H4 (cell line): Measurements from ENCODE around the gene C2orf78. TPM values are rescaled to one million over a fixed set of nuclear protein-coding genes. Genes with fewer than 3 reads are reported as not detected.
"Not testable (repeated sequence)": the region's sequence is repeated elsewhere in the genome, so short reads cannot be mapped to it uniquely, and the experiment has no call there.

Experiments used
- DNase-seq: peaks from one replicate; pipeline ENCODE4 v3.0.0-alpha.2; 2015; ENCODE audit warnings: low spot score
- total RNA-seq: library from RNA; depleted of rRNA; stranded (reverse); fragments of >200 nt; shearing (Covaris generic); gene quantifications from 2 replicates; pipeline ENCODE4 v1.2.3, GENCODE V29; 2014; rRNA removed

The C2orf78 gene, protein sequence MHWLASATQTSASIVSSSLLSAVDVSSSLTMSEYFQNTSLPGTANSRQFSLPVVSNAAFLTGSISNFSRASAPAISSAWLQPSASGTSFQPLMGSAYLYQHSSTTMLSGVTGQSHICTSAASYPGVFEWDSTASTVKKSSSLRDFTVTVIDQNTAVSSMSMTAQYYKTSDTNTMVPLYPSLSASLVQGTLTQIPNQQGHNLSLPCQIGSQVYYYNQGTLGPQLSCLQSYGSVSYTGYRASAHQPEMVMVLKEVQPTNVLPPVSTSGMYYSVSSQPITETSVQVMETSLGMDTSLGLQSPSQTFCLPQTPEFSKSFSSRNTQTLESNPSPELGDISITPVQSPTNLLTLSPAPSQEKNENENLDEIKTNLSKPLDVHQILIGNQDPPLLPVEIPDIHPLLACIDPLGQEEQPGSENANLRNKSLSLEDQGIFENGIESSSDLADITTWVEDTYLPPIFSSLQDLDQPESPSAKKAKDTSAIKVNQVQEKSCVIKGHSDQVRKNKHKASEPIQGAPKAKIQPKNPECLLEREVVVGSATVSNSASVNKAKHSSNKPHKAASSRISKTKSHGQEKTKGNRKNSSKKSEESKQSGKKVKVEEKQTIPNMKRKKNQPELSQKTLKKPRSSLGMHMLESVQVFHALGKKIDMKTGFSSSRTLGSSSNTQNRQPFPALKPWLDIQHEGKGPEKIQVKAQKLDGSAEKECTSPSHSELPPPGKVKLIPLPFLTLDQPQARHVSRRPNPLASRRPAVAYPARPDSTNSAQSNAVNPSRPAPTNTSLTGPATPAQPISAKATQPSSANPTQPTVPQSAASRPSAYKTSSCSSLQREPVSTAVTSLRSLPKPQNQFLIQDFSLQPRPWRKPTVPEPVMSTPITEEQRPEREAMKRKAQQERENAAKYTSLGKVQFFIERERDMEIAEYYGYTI
- 0.31 and 0.45 TPM in 2 replicates for total RNA-seq

GRCh38 chr2:73783883-73784282, at the start of gene C2orf78:
Gene C2orf78, plus strand, starts transcription at chr2:73784183. Its CDS starts 127 bp downstream, at chr2:73784310.
- DNase-seq: not testable (repeated sequence)

DNA sequence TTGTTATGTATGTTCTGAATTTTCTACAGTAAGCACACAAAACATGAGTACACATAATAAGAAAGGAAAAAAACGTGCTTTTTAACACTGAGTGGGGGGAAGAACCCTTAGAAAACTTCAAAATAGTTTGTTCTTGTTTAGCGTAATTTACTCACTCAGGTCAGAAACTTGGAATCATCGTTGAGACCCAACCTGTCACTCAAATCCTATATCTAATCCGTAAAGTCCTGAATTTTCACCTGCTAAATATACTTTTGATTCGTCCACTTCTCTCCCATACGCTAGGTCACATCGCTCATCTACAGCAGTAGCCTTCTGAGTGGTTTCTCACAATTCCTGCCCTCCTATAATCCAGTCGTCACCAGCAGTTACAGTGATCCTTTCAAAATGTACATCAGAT, 47.6 kb upstream of the C2orf78 start:
- no peak for DNase-seq

- peak; percentile 96 for DNase-seq
These were observed 46.9 kb upstream of the C2orf78 start, which contains the start of gene TPRKB for GRCh38 chr2:73736855-73737779. Gene TPRKB, minus strand, starts transcription at chr2:73737345. Its CDS starts 2,776 bp downstream, at chr2:73734569.

- no peak for DNase-seq
These were observed 44.9 kb upstream of the C2orf78 start for GRCh38 chr2:73739101-73739500.

DNA sequence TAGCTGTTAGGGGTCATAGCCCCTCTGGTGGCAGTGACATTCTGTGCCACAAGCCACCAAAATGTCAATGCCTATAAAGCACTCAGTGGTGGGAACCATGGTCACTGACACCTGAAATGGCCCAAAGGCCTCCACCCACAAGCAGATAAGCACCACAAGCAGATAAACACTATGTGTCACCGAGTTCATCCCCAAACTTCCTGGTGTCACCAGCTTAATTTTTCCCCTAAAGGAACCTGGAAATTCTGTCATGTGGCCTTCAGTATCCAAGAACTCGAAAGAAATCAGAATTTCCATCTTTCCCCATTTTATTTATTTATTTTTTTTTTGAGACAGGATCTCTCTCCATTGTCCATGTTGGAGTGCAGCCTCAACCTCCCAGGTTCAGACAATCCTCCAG, 43.2 kb upstream of the C2orf78 start:
- DNase-seq: no peak

GRCh38 chr2:73746015-73746876, 37.7 kb upstream of the C2orf78 start:
- DNase-seq: no peak

DNA sequence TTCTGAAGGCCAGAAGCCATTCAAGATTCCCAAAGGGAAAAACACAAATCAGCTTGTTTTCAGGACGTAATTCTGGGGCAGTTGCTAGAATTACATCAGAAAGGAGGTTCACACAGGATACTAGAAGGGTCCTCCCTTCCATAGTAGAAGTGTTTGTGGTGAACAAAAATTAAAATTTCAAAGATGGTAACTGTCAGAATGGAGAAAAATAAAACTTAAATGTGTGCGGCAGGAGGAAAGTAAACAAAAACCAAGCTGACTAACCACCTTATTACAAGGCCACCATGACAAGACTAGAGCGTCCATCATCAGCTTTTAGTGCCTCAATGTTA, 37.1 kb upstream of the C2orf78 start:
- DNase-seq: no peak

- DNase-seq: no peak
These were observed 34.7 kb upstream of the C2orf78 start for GRCh38 chr2:73749314-73749713.

DNA sequence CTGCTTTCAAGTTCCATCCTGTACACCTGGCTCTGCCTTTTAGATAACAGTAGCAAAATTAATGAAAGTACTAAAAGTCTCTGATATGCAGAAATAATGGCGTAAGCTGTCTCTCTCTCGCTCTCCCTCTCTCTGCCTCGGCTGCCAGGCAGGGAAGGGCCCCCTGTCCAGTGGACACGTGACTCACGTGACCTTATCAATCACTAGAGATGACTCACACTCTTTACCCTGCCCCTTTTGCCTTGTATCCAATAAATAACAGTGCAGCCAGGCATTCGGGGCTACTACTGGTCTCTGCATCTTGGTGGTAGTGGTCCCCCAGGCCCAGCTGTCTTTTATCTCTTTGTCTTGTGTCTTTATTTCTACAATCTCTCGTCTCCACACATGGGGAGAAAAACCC, 29.7 kb upstream of the C2orf78 start:
- DNase-seq: not testable (repeated sequence)

GRCh38 chr2:73759285-73759764, 24.7 kb upstream of the C2orf78 start:
- no peak for DNase-seq

GRCh38 chr2:73759904-73760303, 24.1 kb upstream of the C2orf78 start:
- DNase-seq: no peak

GRCh38 chr2:73762571-73762970, 21.4 kb upstream of the C2orf78 start:
- no peak for DNase-seq

DNA sequence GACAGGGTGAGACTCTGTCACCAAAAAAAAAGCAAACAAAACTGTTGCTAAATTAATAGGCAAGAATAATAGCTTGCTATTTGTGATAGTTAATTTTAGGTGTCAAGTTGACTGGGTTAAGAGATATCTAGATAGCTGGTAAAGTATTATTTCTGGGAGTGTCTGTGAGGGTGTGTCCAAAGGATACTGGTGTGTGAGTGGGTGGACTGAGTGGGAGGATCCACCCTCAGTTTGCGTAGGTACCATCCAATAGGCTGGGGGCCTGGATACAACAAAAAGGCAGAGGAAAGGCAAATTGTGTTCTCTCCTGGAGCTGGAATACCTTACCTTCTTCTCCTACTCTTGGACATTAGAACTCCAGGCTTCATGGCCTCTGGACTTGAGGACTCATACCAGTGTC, 19.0 kb upstream of the C2orf78 start:
- no peak for DNase-seq

DNA sequence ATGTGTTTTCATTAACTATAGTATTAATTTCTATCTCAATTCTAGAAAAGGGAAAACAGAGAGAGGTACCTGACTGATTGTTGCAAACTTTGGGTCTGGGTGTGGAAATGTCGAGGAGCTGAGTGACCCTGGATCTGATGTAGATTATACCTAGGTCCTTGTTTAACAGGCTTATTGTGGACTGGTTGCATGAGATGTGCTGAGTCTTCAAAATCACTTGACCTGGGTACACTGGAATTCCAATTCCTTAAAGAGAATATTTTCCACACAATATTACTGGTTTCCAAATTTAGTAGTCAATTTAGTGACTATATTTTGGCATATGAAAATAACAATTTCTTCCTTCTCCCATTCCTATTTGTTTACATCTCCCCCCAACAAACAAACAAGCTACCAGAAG, 17.6 kb upstream of the C2orf78 start:
- no peak for DNase-seq

DNA sequence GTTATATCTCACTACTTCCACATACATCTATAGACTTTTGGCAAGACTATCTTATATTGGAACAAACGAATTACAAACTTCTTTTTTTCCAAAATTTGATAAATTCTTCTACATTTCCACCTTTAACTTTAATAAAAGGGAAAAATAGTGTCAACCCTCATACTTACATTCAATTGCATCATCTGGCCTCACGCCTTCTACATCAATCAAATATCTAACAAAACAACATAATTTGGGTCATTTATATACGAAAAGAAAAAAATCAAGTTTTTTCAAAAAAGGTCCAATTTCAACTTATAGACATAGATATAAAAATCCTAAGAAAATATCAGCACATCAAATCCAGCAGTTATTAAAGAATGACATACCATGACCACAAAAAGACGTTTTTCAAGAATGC, 17.0 kb upstream of the C2orf78 start:
- no peak for DNase-seq

DNA sequence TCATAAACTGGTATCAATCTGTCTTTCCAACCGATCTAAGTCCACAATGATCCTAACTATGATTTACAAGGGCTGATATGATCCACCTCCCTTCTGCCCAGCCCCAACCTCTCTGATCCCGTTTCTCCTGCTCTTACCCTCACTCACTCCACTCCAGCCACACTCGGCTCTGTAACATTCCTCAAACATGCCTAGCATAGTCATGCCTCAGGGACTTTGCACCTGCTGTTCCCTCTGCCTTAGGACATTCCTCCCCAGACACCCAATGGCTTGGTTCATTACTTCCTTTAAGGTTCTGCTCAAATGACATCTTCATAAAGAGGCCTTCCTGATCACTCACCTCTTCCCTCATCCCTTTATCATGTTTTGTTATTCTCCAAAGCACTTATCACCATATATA, 13.3 kb upstream of the C2orf78 start:
- no peak for DNase-seq

GRCh38 chr2:73772819-73773218, 11.2 kb upstream of the C2orf78 start:
- DNase-seq: no peak

- no peak for DNase-seq
These were observed 7.6 kb upstream of the C2orf78 start for GRCh38 chr2:73776381-73776780.

GRCh38 chr2:73776869-73777519, 7.0 kb upstream of the C2orf78 start:
- DNase-seq: no peak
